MM.1S (cell line): ENCODE measurements around the gene CCL7.

Source experiments
- DNase-seq: peaks from one replicate; pipeline ENCODE4 v3.0.0-alpha.2; 2015
- H2AFZ ChIP-seq: fragments of 300-600 bp; sonication (generic); 2 replicates; pipeline ENCODE4 v1.6.0; 2016; ENCODE audit warnings: antibody characterized with exemption, low read length
- H3F3A ChIP-seq: fragments of 300-600 bp; sonication (generic); 2 replicates; pipeline ENCODE4 v1.6.1; 2016; ENCODE audit warnings: mild to moderate bottlenecking, antibody characterized with exemption, low read length, moderate library complexity, mixed read lengths; ENCODE audit not compliant: insufficient read depth
- H3K27ac ChIP-seq: fragments of 300-600 bp; sonication (generic); 2 replicates; pipeline ENCODE4 v1.5.1; 2016; ENCODE audit warnings: mild to moderate bottlenecking, low read length
- H3K27me3 ChIP-seq: fragments of 300-600 bp; sonication (generic); replicated peaks from 2 replicates; pipeline ENCODE4 v1.6.0; 2016; ENCODE audit warnings: low read length; ENCODE audit not compliant: insufficient read depth
- H3K36me3 ChIP-seq: fragments of 300-600 bp; sonication (generic); replicated peaks from 2 replicates; pipeline ENCODE4 v1.6.1; 2016; ENCODE audit warnings: mild to moderate bottlenecking, low read length, mixed read lengths; ENCODE audit not compliant: insufficient read depth
- H3K4me1 ChIP-seq: fragments of 300-600 bp; sonication (generic); 2 replicates; pipeline ENCODE4 v1.6.1; 2016; ENCODE audit warnings: low read length, mixed read lengths
- H3K4me2 ChIP-seq: fragments of 300-600 bp; sonication (generic); 2 replicates; pipeline ENCODE4 v1.6.0; 2016; ENCODE audit warnings: low read depth, low read length
- H3K4me3 ChIP-seq: fragments of 300-600 bp; sonication (generic); 2 replicates; pipeline ENCODE4 v1.5.1; 2016; ENCODE audit warnings: low read length, mixed read lengths
- H3K79me2 ChIP-seq: fragments of 300-600 bp; sonication (generic); 2 replicates; pipeline ENCODE4 v1.6.1; 2016; ENCODE audit warnings: mixed run types, low read length, mixed read lengths
- H3K9ac ChIP-seq: fragments of 300-600 bp; sonication (generic); 2 replicates; pipeline ENCODE4 v1.6.1; 2016; ENCODE audit warnings: low read length, mixed read lengths
- H3K9me2 ChIP-seq: fragments of 300-600 bp; sonication (generic); replicated peaks from 2 replicates; pipeline ENCODE4 v1.6.1; 2016; ENCODE audit warnings: mild to moderate bottlenecking, low read length, mixed read lengths; ENCODE audit not compliant: insufficient read depth
- H3K9me3 ChIP-seq: fragments of 300-600 bp; sonication (generic); replicated peaks from 2 replicates; pipeline ENCODE4 v1.6.1; 2016; ENCODE audit warnings: mild to moderate bottlenecking, low read length, mixed read lengths; ENCODE audit not compliant: insufficient read depth
- H4K20me1 ChIP-seq: fragments of 300-600 bp; sonication (generic); 2 replicates; pipeline ENCODE4 v1.6.1; 2016; ENCODE audit warnings: mild to moderate bottlenecking, low read length, moderate library complexity, mixed read lengths; ENCODE audit not compliant: insufficient read depth
- CTCF ChIP-seq: fragments of 300-600 bp; sonication (generic); IDR thresholded peaks from 2 replicates; pipeline ENCODE4 v1.5.1; 2016; ENCODE audit warnings: antibody characterized with exemption, low read length, mixed read lengths
- EZH2 ChIP-seq: fragments of 300-600 bp; sonication (generic); optimal IDR thresholded peaks from 2 replicates; pipeline ENCODE3; 2017; ENCODE audit warnings: low read depth, mild to moderate bottlenecking, antibody characterized with exemption, low read length, mixed read lengths
- EZH2phosphoT487 ChIP-seq: fragments of 300-600 bp; sonication (generic); IDR thresholded peaks from 2 replicates; pipeline ENCODE4 v1.6.1; 2018; ENCODE audit warnings: antibody characterized with exemption, low read length

The CCL7 gene

GRCh38 chr17:34251186-34251585 is 18.8 kb upstream of the CCL7 start:
- no peaks in the 10 kb centered on the region for H3K9me2 ChIP-seq
- no peak for DNase-seq
- H3K4me3 ChIP-seq = no peak overlapping the region
- no peaks in the 10 kb centered on the region for H3F3A ChIP-seq
- no peaks in the 10 kb centered on the region for H3K27me3 ChIP-seq
- no peak overlapping the region for H2AFZ ChIP-seq
- H3K4me2 ChIP-seq = no peak overlapping the region
- TF ChIP-seq CTCF (no peak), EZH2 (no peak), EZH2phosphoT487 (no peak)
- peaks cover 22% of the 10 kb centered on the region for H3K4me1 ChIP-seq
- no peaks in the 10 kb centered on the region for H3K36me3 ChIP-seq
- no peaks in the 10 kb centered on the region for H3K9me3 ChIP-seq
- no peak overlapping the region for H3K27ac ChIP-seq
- no peaks in the 10 kb centered on the region for H3K79me2 ChIP-seq
- no peaks in the 10 kb centered on the region for H4K20me1 ChIP-seq
- no peak overlapping the region for H3K9ac ChIP-seq

GRCh38 chr17:34252095-34252443 is 18.0 kb upstream of the CCL7 start:
- DNase-seq = no peak
- Histone ChIP-seq H4K20me1 (no peaks in the 10 kb centered on the region), H3K4me3 (no peak overlapping the region), H3K27me3 (no peaks in the 10 kb centered on the region), H3K36me3 (no peaks in the 10 kb centered on the region), H2AFZ (no peak overlapping the region), H3K4me2 (no peak overlapping the region), H3F3A (no peaks in the 10 kb centered on the region), H3K4me1 (peaks cover 22% of the 10 kb centered on the region), H3K9me3 (no peaks in the 10 kb centered on the region), H3K27ac (no peak overlapping the region), H3K9ac (no peak overlapping the region), H3K79me2 (no peaks in the 10 kb centered on the region), H3K9me2 (no peaks in the 10 kb centered on the region)
- TF ChIP-seq EZH2 (no peak), CTCF (no peak), EZH2phosphoT487 (no peak)

- TF ChIP-seq CTCF (no peak), EZH2 (no peak), EZH2phosphoT487 (no peak)
- no peaks in the 10 kb centered on the region for H3K9me2 ChIP-seq
- H3K36me3 ChIP-seq = no peaks in the 10 kb centered on the region
- no peak for DNase-seq
- no peaks in the 10 kb centered on the region for H3K9me3 ChIP-seq
- H2AFZ ChIP-seq = no peak overlapping the region
- H3K27ac ChIP-seq = no peak overlapping the region
- H3K27me3 ChIP-seq = no peaks in the 10 kb centered on the region
- H3K4me1 ChIP-seq = peaks cover 22% of the 10 kb centered on the region
- no peaks in the 10 kb centered on the region for H3F3A ChIP-seq
- no peaks in the 10 kb centered on the region for H4K20me1 ChIP-seq
- H3K9ac ChIP-seq = no peak overlapping the region
- no peak overlapping the region for H3K4me2 ChIP-seq
- no peak overlapping the region for H3K4me3 ChIP-seq
- no peaks in the 10 kb centered on the region for H3K79me2 ChIP-seq
Observed at GRCh38 chr17:34252444-34253138, 17.4 kb upstream of the CCL7 start.
